RWPE1 (cell line): ENCODE measurements around the gene DPY19L1.
A peak's percentile ranks its signal among the peaks of the same experiment; 100 is the strongest.
"Not testable (repeated sequence)": the region's sequence is repeated elsewhere in the genome, so short reads cannot be mapped to it uniquely, and the experiment has no call there.

Source experiments
- CTCF ChIA-PET: fragments of 350-600 bp; sonication (Branson Sonifier 250); formaldehyde crosslinking; extraction: SDS; loops from one replicate; lab custom pipeline; 2021; lab: Yijun Ruan, JAX
- POLR2A ChIA-PET: fragments of 400-600 bp; formaldehyde crosslinking; extraction: SDS; loops from one replicate; lab custom pipeline; 2020; ENCODE audit warnings: antibody characterized with exemption; ENCODE audit not compliant: low non-redundant PET; lab: Yijun Ruan, JAX
- DNase-seq: peaks from one replicate; pipeline ENCODE4 v3.0.0; 2012; ENCODE audit warnings: low spot score
- H3K27ac ChIP-seq: fragments of 450-650 bp; 2 replicates; pipeline ENCODE4 v1.5.1; 2017
- CTCF ChIP-seq: fragments of 450-650 bp; conservative IDR thresholded peaks from 2 replicates; pipeline ENCODE4 v1.5.1; 2017; ENCODE audit warnings: low read depth, mild to moderate bottlenecking

DPY19L1 gene

GRCh38 chr7:35012160-35012559 lies 25.1 kb downstream of the DPY19L1 start:
- TF ChIP-seq CTCF = no peak
- ChIA-PET POLR2A (no interaction called here), CTCF (interaction anchor here (0.6 kb wide), 2 partner anchors 17 to 332 kb away, joined by 3 to 4 read pairs; no protein-coding TSS in a partner anchor)
- DNase-seq = no peak
- no peak overlapping the region for H3K27ac ChIP-seq

GRCh38 chr7:35011085-35011484 lies 26.2 kb downstream of the DPY19L1 start:
- no peak overlapping the region for H3K27ac ChIP-seq
- DNase-seq = no peak
- TF ChIP-seq CTCF = no peak
- CTCF ChIA-PET = no interaction called here
- POLR2A ChIA-PET = no interaction called here

- no peak for TF ChIP-seq CTCF
- H3K27ac ChIP-seq = no peak overlapping the region
- ChIA-PET POLR2A (no interaction called here), CTCF (no interaction called here)
- no peak for DNase-seq
Observed at GRCh38 chr7:35007768-35008167, 29.5 kb downstream of the DPY19L1 start.

GRCh38 chr7:35004531-35005095 lies 32.7 kb downstream of the DPY19L1 start:
- DNase-seq = no peak
- TF ChIP-seq CTCF = no peak
- ChIA-PET CTCF (no interaction called here), POLR2A (no interaction called here)
- H3K27ac ChIP-seq = no peak overlapping the region

GRCh38 chr7:35003679-35004303 lies 33.5 kb downstream of the DPY19L1 start:
- ChIA-PET POLR2A (no interaction called here), CTCF (no interaction called here)
- H3K27ac ChIP-seq = peak overlapping the region; percentile 90
- DNase-seq = peak; percentile 74
- no peak for TF ChIP-seq CTCF

- POLR2A ChIA-PET, DNase-seq, CTCF ChIA-PET: not testable (repeated sequence)
- H3K27ac ChIP-seq = peak overlapping the region; percentile 90
Observed at GRCh38 chr7:35003177-35003650, 34.1 kb downstream of the DPY19L1 start.

- CTCF ChIA-PET = interaction anchor here (0.7 kb wide), 1 partner anchor 426 kb away, joined by 5 read pairs; no protein-coding TSS in a partner anchor
- POLR2A ChIA-PET, DNase-seq, H3K27ac ChIP-seq: not testable (repeated sequence)
Observed at GRCh38 chr7:34998335-34998734, 39.0 kb downstream of the DPY19L1 start.

GRCh38 chr7:34996423-34997090 lies 40.7 kb downstream of the DPY19L1 start:
- CTCF ChIA-PET = not testable (repeated sequence)

More at GRCh38 chr7:34996423-34997090, 40.7 kb downstream of the DPY19L1 start:
- DNase-seq, POLR2A ChIA-PET, H3K27ac ChIP-seq: not testable (repeated sequence)
